ENCODE measurements around the gene IL6ST.
"Not testable (repeated sequence)": the region's sequence is repeated elsewhere in the genome, so short reads cannot be mapped to it uniquely, and the experiment has no call there.

Gene IL6ST

GRCh38 chr5:56000221-56000620 is 5.5 kb upstream of the IL6ST start:
- H3K4me3 Mint-ChIP-seq; ATAC-seq (replicated peaks; ENCODE audit: extremely low read depth, poor library complexity, severe bottlenecking); H3K27me3 Mint-ChIP-seq; H3K9me3 Mint-ChIP-seq; H3K27ac Mint-ChIP-seq (ENCODE audit: low read depth); H3K4me1 Mint-ChIP-seq; H3K36me3 Mint-ChIP-seq (ENCODE audit: insufficient read depth); DNase-seq (ENCODE audit: low spot score in 2 of 2): not testable (repeated sequence)

DNA sequence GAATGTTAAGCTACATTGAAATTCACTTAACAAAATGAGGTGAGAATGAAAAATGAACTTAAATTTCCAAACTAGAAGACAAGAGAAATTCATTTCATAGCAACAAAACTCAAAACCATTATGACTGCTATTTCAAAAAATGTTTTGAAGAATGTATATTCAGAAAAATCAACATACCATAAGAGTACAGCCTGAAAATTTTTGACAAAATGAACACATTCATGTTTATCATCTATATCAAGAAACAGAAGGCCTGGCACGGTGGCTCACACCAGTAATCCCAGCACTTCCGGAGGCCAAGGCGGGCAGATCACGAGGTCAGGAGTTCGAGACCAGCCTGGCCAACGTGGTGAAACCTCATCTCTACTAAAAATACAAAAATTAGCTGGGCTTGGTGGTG is 4.2 kb upstream of the IL6ST start:
- Mint-ChIP-seq H3K36me3 (ENCODE audit: insufficient read depth) (peaks cover 8% of the 10 kb centered on the region), H3K27me3 (no peaks in the 10 kb centered on the region), H3K4me1 (peaks cover 11% of the 10 kb centered on the region), H3K4me3 (no peak overlapping the region), H3K27ac (ENCODE audit: low read depth) (no peak overlapping the region), H3K9me3 (no peaks in the 10 kb centered on the region)
- DNase-seq (ENCODE audit: low spot score in 2 of 2) (no peak), ATAC-seq (replicated peaks; ENCODE audit: extremely low read depth, poor library complexity, severe bottlenecking) (no peak)

DNA sequence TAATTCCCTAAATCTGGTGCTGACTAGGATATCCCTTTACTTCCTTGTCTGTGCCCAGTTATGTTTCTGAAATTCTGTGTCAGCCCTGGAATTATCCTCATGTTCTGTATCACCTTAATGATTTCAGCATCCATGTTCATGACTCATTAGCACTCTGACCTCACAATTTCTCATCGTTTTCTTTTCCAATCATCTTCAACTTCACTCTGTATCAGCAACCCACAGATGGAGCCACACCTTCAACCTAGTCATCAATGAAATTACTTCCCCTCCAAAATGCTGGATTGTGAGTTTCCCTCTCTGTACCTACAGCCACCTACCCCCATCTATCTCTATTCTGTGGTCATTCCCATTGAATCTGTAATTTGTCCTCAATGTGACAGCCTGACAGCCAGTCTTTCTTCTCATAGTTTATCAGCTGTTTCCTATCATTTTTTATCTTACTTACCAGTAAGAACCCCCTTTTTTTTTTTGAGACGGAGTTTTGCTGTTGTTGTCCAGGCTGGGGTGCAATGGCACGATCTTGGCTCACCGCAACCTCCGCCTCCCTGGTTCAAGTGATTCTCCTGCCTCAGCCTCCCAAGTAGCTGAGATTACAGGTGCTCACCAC is 3.1 kb upstream of the IL6ST start:
- Mint-ChIP-seq H3K4me1 (peaks cover 16% of the 10 kb centered on the region), H3K4me3 (no peak overlapping the region), H3K27me3 (no peaks in the 10 kb centered on the region), H3K27ac (ENCODE audit: low read depth) (no peak overlapping the region), H3K36me3 (ENCODE audit: insufficient read depth) (peaks cover 10% of the 10 kb centered on the region), H3K9me3 (no peaks in the 10 kb centered on the region)
- no peak for DNase-seq (ENCODE audit: low spot score in 2 of 2)
- no peak for ATAC-seq (replicated peaks; ENCODE audit: extremely low read depth, poor library complexity, severe bottlenecking)

DNA sequence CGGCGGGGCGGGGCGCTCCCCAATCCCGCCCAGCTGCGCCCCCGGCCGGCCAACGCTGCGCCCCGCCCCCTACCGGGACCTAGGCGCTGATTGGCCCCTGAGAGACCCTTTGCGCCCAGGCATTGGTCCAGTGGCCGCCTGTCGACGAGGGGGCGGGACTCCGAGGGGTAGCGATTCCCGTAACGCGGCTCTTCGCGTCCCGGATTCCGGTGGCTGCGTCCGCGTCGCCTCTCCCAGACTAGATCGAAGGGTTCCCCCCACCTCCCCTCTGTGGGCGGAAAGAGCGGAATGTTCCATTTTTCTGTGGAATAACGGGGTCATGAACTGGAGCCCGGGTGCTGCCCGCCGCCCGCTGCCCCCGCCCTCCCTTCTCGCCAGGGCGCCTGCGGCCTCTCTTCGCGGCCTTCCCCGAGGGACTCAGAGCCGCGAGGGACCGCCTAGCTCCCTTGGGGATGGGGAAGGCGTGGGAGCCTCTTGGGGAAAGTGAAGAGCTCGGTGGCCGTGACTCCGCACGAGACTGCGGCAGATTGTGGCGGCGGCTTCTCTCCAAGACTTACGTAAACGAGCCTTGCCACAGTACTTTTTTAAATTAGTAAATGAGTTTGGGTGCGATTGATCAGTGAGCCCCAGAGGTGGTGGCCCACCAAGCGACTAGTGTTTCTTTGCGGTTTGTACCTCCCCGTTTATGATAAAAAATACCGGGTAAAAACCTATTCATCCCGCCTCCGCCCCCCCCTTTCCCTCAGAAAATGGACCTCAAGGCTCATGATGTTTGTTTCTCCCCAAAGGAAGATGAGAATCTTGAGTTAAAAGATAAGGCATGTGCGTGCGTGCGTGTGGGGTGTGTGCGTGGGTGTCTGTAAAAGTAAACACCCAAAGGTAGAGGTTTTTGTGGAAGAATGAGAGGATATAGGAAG is 493 bp upstream of the IL6ST start:
- Mint-ChIP-seq H3K27ac (ENCODE audit: low read depth) (peak overlapping the region; percentile 97), H3K4me3 (peak overlapping the region; percentile 87), H3K9me3 (peaks cover 5% of the 10 kb centered on the region), H3K27me3 (no peaks in the 10 kb centered on the region), H3K36me3 (ENCODE audit: insufficient read depth) (peaks cover 13% of the 10 kb centered on the region), H3K4me1 (peaks cover 39% of the 10 kb centered on the region)
- DNase-seq (ENCODE audit: low spot score in 2 of 2) (peak; percentile 87 to 88), ATAC-seq (replicated peaks; ENCODE audit: extremely low read depth, poor library complexity, severe bottlenecking) (peak; percentile 94)

DNA sequence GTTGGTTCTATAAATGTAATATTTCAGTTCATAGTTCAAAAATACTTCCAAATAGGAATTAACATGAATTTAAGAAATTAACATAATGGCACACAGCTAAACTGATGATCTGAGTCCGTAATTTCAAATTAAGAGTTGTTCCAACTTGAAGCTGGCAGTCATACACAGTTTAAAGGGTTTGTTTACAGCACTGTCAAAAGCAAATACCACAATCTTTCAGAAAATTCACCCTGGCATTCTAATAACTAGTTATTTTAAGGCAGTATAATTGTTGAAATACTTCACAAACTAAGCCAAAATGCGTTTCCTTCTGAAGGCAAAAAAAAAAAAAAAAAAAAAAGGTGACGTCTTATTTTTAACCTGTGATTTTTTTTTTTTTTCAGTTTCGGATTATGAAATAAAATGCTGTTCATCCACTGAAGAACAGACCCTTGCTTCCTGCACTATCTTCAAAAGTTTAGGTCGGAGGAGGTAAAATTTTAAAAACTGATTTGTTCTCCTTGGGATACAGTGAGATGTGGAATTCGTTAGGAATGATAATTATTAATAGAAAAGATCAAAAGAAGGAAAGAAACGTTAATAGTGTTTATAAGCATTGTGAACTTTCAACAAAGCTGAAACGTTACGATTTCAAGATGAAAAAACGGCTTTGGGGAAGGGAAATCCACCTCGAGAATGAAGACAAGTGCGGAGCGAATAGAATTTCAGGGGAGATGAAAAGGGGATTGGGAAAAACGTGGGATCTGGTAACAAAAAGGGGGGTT is 850 bp downstream of the IL6ST start:
- ATAC-seq (replicated peaks; ENCODE audit: extremely low read depth, poor library complexity, severe bottlenecking) = no peak

DNA sequence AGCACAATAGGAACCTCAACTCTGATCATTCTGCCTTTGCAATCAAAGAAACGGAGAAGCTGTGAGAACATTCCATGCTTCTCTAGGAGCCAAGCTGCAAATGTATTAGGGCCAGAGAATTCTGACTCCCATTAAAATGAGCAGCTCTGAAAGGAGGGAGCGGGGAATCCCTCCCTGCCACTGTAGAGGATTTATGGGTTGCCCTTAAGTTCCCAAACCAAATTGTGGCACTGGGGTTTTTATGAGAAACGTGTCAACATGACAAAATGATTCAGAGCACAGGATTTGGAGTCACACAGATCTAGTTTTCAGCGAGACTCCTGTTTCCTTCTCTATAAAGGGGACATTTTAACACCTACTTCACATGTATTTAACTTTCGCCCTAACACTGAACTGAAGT is 1.8 kb downstream of the IL6ST start:
- no peak for DNase-seq (ENCODE audit: low spot score in 2 of 2)
- ATAC-seq (replicated peaks; ENCODE audit: extremely low read depth, poor library complexity, severe bottlenecking) = no peak
- peaks cover 5% of the 10 kb centered on the region for H3K9me3 Mint-ChIP-seq
- H3K27me3 Mint-ChIP-seq = no peaks in the 10 kb centered on the region
- peaks cover 52% of the 10 kb centered on the region for H3K4me1 Mint-ChIP-seq
- H3K36me3 Mint-ChIP-seq (ENCODE audit: insufficient read depth) = peaks cover 10% of the 10 kb centered on the region
- no peak overlapping the region for H3K27ac Mint-ChIP-seq (ENCODE audit: low read depth)
- peak overlapping the region; percentile 87 for H3K4me3 Mint-ChIP-seq

More for the DNA sequence above, 850 bp downstream of the IL6ST start:
- H3K36me3 Mint-ChIP-seq (ENCODE audit: insufficient read depth) = peaks cover 11% of the 10 kb centered on the region
- peaks cover 52% of the 10 kb centered on the region for H3K4me1 Mint-ChIP-seq
- H3K27me3 Mint-ChIP-seq = no peaks in the 10 kb centered on the region
- no peak for DNase-seq (ENCODE audit: low spot score in 2 of 2)
- peak overlapping the region; percentile 97 for H3K27ac Mint-ChIP-seq (ENCODE audit: low read depth)
- peaks cover 5% of the 10 kb centered on the region for H3K9me3 Mint-ChIP-seq
- peak overlapping the region; percentile 87 for H3K4me3 Mint-ChIP-seq

GRCh38 chr5:55991768-55992486 is 2.8 kb downstream of the IL6ST start:
- Mint-ChIP-seq H3K4me3 (no peak overlapping the region), H3K27ac (ENCODE audit: low read depth) (no peak overlapping the region), H3K4me1 (peaks cover 52% of the 10 kb centered on the region), H3K27me3 (no peaks in the 10 kb centered on the region), H3K9me3 (peaks cover 5% of the 10 kb centered on the region), H3K36me3 (ENCODE audit: insufficient read depth) (peaks cover 10% of the 10 kb centered on the region)
- no peak for ATAC-seq (replicated peaks; ENCODE audit: extremely low read depth, poor library complexity, severe bottlenecking)
- no peak for DNase-seq (ENCODE audit: low spot score in 2 of 2)

GRCh38 chr5:55990895-55991294 is 3.9 kb downstream of the IL6ST start:
- not testable (repeated sequence) for H3K27me3 Mint-ChIP-seq; ATAC-seq (replicated peaks; ENCODE audit: extremely low read depth, poor library complexity, severe bottlenecking); H3K9me3 Mint-ChIP-seq; DNase-seq (ENCODE audit: low spot score in 2 of 2); H3K27ac Mint-ChIP-seq (ENCODE audit: low read depth); H3K4me3 Mint-ChIP-seq
- Mint-ChIP-seq H3K36me3 (ENCODE audit: insufficient read depth) (peaks cover 11% of the 10 kb centered on the region), H3K4me1 (peaks cover 51% of the 10 kb centered on the region)

GRCh38 chr5:55989860-55990259 is 4.9 kb downstream of the IL6ST start:
- Mint-ChIP-seq H3K4me1 (peaks cover 49% of the 10 kb centered on the region), H3K9me3 (peaks cover 5% of the 10 kb centered on the region), H3K27me3 (no peaks in the 10 kb centered on the region), H3K4me3 (peak overlapping the region; percentile 3), H3K27ac (ENCODE audit: low read depth) (no peak overlapping the region), H3K36me3 (ENCODE audit: insufficient read depth) (peaks cover 11% of the 10 kb centered on the region)
- DNase-seq (ENCODE audit: low spot score in 2 of 2) = no peak
- ATAC-seq (replicated peaks; ENCODE audit: extremely low read depth, poor library complexity, severe bottlenecking) = no peak

DNA sequence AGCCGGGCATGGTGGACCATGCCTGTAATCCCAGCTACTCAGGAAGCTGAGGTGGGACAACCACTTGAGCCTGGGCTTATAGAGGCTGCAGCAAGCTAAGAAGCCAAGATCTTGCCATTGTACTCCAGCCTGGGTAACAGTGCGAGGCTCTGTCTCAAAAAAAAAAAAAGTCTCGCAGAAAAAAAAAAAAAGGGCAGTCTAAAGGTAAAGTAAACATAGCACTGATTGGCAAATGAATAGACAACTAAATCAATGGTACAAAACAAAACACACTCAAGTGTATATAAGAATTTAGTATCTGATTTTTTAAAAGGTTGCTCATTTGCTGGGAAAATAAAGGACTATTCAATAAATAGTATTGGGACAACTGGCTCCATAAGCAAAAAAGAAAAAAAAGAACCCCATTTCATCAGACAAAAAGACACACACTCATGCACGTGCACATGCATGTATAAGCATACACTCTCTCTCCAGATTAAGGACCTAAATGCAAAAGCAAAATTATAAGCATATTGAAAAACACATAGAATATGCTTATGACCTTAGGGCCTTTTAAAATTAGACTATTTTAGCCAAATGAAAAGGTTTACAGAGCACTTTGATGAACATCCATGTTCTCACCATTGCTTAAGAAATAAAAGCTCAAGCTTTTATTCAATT is 5.7 kb downstream of the IL6ST start:
- no peaks in the 10 kb centered on the region for H3K27me3 Mint-ChIP-seq
- H3K4me3 Mint-ChIP-seq = peak overlapping the region; percentile 3
- peaks cover 53% of the 10 kb centered on the region for H3K4me1 Mint-ChIP-seq
- H3K36me3 Mint-ChIP-seq (ENCODE audit: insufficient read depth) = peaks cover 7% of the 10 kb centered on the region
- no peak overlapping the region for H3K27ac Mint-ChIP-seq (ENCODE audit: low read depth)
- DNase-seq (ENCODE audit: low spot score in 2 of 2) = no peak
- ATAC-seq (replicated peaks; ENCODE audit: extremely low read depth, poor library complexity, severe bottlenecking) = no peak
- peaks cover 5% of the 10 kb centered on the region for H3K9me3 Mint-ChIP-seq

GRCh38 chr5:55988428-55988827 is 6.3 kb downstream of the IL6ST start:
- not testable (repeated sequence) for H3K27ac Mint-ChIP-seq (ENCODE audit: low read depth); ATAC-seq (replicated peaks; ENCODE audit: extremely low read depth, poor library complexity, severe bottlenecking); DNase-seq (ENCODE audit: low spot score in 2 of 2); H3K36me3 Mint-ChIP-seq (ENCODE audit: insufficient read depth); H3K4me3 Mint-ChIP-seq; H3K27me3 Mint-ChIP-seq; H3K9me3 Mint-ChIP-seq
- peaks cover 55% of the 10 kb centered on the region for H3K4me1 Mint-ChIP-seq

DNA sequence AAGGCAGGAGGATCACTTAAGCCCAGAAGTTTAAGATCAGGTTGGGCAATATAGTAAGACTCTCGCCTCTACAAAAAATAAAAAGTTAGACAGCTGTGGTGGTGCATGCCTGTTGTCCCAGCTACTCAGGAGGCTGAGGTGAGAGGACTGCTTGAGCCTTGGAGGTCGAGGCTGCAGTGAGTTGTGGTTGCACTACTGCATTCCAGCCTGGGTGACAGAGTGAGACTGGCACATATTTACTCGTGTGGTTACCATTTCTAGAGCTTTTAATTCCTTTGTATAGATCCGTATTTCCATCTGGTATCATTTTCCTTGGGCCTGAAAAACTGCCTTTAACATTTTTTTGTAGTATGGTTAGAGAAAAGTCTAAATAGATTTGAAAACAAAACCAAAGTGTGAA is 7.8 kb downstream of the IL6ST start:
- DNase-seq (ENCODE audit: low spot score in 2 of 2) (no peak), ATAC-seq (replicated peaks; ENCODE audit: extremely low read depth, poor library complexity, severe bottlenecking) (no peak)
- H3K27ac Mint-ChIP-seq (ENCODE audit: low read depth) = no peak overlapping the region
- peaks cover 5% of the 10 kb centered on the region for H3K9me3 Mint-ChIP-seq
- H3K4me1 Mint-ChIP-seq = peaks cover 42% of the 10 kb centered on the region
- peaks cover 7% of the 10 kb centered on the region for H3K36me3 Mint-ChIP-seq (ENCODE audit: insufficient read depth)
- no peak overlapping the region for H3K4me3 Mint-ChIP-seq
- H3K27me3 Mint-ChIP-seq = no peaks in the 10 kb centered on the region
